GM19239 (cell line): ENCODE measurements around the gene AKAIN1.

Experiments
- DNase-seq: peaks from one replicate; pipeline ENCODE4 v3.0.0; 2011; ENCODE audit warnings: low spot score; ENCODE audit not compliant: insufficient read length
- FAIRE-seq: peaks from 2 replicates; lab custom pipeline; 2011; peaks lifted over from hg19 to GRCh38; lab: Jason Lieb, UNC

AKAIN1 gene

GRCh38 chr18:5164903-5165302, 32.2 kb downstream of the AKAIN1 start:
- no peak for DNase-seq
- no peak for FAIRE-seq

GRCh38 chr18:5162111-5162510, 34.9 kb downstream of the AKAIN1 start:
- DNase-seq: no peak
- no peak for FAIRE-seq

GRCh38 chr18:5159080-5159479, 38.0 kb downstream of the AKAIN1 start:
- FAIRE-seq (no peak), DNase-seq (no peak)

- no peak for DNase-seq
- no peak for FAIRE-seq
These were observed 38.5 kb downstream of the AKAIN1 start for GRCh38 chr18:5158587-5158986.

- DNase-seq: no peak
- FAIRE-seq: no peak
These were observed 38.9 kb downstream of the AKAIN1 start for GRCh38 chr18:5158172-5158571.

- DNase-seq (no peak), FAIRE-seq (no peak)
These were observed 41.2 kb downstream of the AKAIN1 start for GRCh38 chr18:5155907-5156287.

- no peak for FAIRE-seq
These were observed 41.7 kb downstream of the AKAIN1 start for GRCh38 chr18:5155218-5155906.

GRCh38 chr18:5152343-5153020, 44.6 kb downstream of the AKAIN1 start:
- no peak for FAIRE-seq
- DNase-seq: no peak

More at GRCh38 chr18:5155218-5155906, 41.7 kb downstream of the AKAIN1 start:
- no peak for DNase-seq

- no peak for DNase-seq
- FAIRE-seq: no peak
These were observed 46.2 kb downstream of the AKAIN1 start for GRCh38 chr18:5150894-5151293.

GRCh38 chr18:5146093-5146492, 51.0 kb downstream of the AKAIN1 start:
- FAIRE-seq (no peak), DNase-seq (no peak)

GRCh38 chr18:5145168-5145825, 51.8 kb downstream of the AKAIN1 start:
- DNase-seq (no peak), FAIRE-seq (no peak)

- FAIRE-seq (no peak), DNase-seq (no peak)
These were observed 52.4 kb downstream of the AKAIN1 start for GRCh38 chr18:5144629-5145028.

- DNase-seq (no peak), FAIRE-seq (no peak)
These were observed 54.2 kb downstream of the AKAIN1 start for GRCh38 chr18:5142859-5143258.

- DNase-seq (no peak), FAIRE-seq (no peak)
These were observed 54.9 kb downstream of the AKAIN1 start for GRCh38 chr18:5142131-5142530.

GRCh38 chr18:5137261-5137660, 59.8 kb downstream of the AKAIN1 start:
- DNase-seq (no peak), FAIRE-seq (no peak)

GRCh38 chr18:5132987-5133386, 64.1 kb downstream of the AKAIN1 start:
- no peak for FAIRE-seq
- no peak for DNase-seq

GRCh38 chr18:5122272-5122671, 74.8 kb downstream of the AKAIN1 start:
- DNase-seq (no peak), FAIRE-seq (no peak)

GRCh38 chr18:5110266-5110665, 86.8 kb downstream of the AKAIN1 start:
- FAIRE-seq: no peak
- no peak for DNase-seq

- no peak for DNase-seq
These were observed 89.1 kb downstream of the AKAIN1 start for GRCh38 chr18:5107988-5108387.

GRCh38 chr18:5106730-5107129, 90.3 kb downstream of the AKAIN1 start:
- DNase-seq: no peak
- FAIRE-seq: no peak

More at GRCh38 chr18:5107988-5108387, 89.1 kb downstream of the AKAIN1 start:
- FAIRE-seq: no peak

- no peak for FAIRE-seq
These were observed 92.8 kb downstream of the AKAIN1 start for GRCh38 chr18:5104246-5104645.

More at GRCh38 chr18:5104246-5104645, 92.8 kb downstream of the AKAIN1 start:
- no peak for DNase-seq
